Pancreas (tissue), 10 donors: ENCODE results near the gene TTC39B. TPM values are rescaled to one million over a fixed set of nuclear protein-coding genes. Genes with fewer than 3 reads are reported as not detected.

ENCODE experiments used
- ATAC-seq, 4 donors: fragments of 200-7000 bp; cut with Tn5 transposase; one replicate each; pipeline versions ENCODE4 v1.8.0 to v1.9.1; 2020; ENCODE audit warnings: mild to moderate bottlenecking in 4 of 4, moderate library complexity in 4 of 4
- DNase-seq, 6 donors: peaks; one replicate each; pipeline ENCODE4 v3.0.0-alpha.2; 2020
- FAIRE-seq: peaks from 2 replicates; lab custom pipeline; 2012; peaks lifted over from hg19 to GRCh38; lab: Jason Lieb, UNC
- H3K27ac ChIP-seq, 4 donors: fragments of 200-600 bp; sonication (generic); 1 replicate in 3 of 4; 2 replicates in 1 of 4; pipeline versions ENCODE4 v1.5.0 to v1.8.0; 2020
- H3K27me3 ChIP-seq, 4 donors: fragments of 200-600 bp; one replicate each; pipeline ENCODE4 v1.8.0; 2021
- H3K36me3 ChIP-seq, 3 donors: fragments of 200-600 bp; sonication (generic) in 1 of 3; one replicate each; pipeline versions ENCODE4 v1.5.0 to v1.8.0; 2020 to 2021
- H3K4me1 ChIP-seq, 3 donors: fragments of 200-600 bp; one replicate each; pipeline ENCODE4 v1.8.0; 2021
- H3K4me3 ChIP-seq, 4 donors: fragments of 200-600 bp; sonication (generic) in 2 of 4; one replicate each; pipeline versions ENCODE4 v1.5.0 to v1.8.0; 2020 to 2021
- H3K9me3 ChIP-seq, 4 donors: fragments of 200-600 bp; one replicate each; pipeline ENCODE4 v1.8.0; 2021
- WGBS, 2 donors: extraction: QIAGEN DNeasy Blood & Tissue Kit; methylation state at CpG; one replicate each; pipeline ENCODE4 v1.1.7; 2013; 5-methylcytosine and 5-hydroxymethylcytosine counted together
- intact Hi-C, 3 donors: fragments of 100-400 bp; cut with DNase I; formaldehyde crosslinking; loops; one replicate each; pipeline versions ENCODE4 v1.11.1 to v1.14.2; 2022
- polyA plus RNA-seq, 2 donors: library from polyadenylated mRNA; stranded (reverse); fragments of 200-250 nt; gene quantifications; one replicate each; pipeline ENCODE4 v1.2.3, GENCODE V29; 2013
- total RNA-seq, 6 donors: library from RNA; stranded (reverse); fragmentation: NEBNext Ultra II Directional in 4 of 6; extraction: Animal tissue kit (Norgen Biotek cat#: 25700) in 4 of 6; gene quantifications; one replicate each; pipeline versions ENCODE4 v1.2.1 to v1.2.4, GENCODE V29; 2021 to 2023
- TF ChIP-seq, protein P1 (sequence below), 4 donors: fragments of 200-600 bp; sonication (generic) in 3 of 4; IDR thresholded peaks; one replicate each; pipeline versions ENCODE4 v1.5.0 to v1.8.0; 2021; ENCODE audit warnings: antibody characterized with exemption in 4 of 4
- donor health status: healthy with polysubstance abuse.
- donor health status: DM: no; HTN: no; CAD: no; lungs with moderate emphysema.
- donor health status: DM: no; HTN: no; CAD: no.
- donor health status: control.
- donor health status: control.
- donor health status: Bipolar disorder and iron deficiency.
- donor health status: DM: yes; HTN: yes; CAD: no.
- donor health status: DM: no; HTN: no; CAD: no.
- donor health status: DM: no; HTN: no; CAD: no.
- donor health status: DM: yes; HTN: yes; CAD: no.

TTC39B gene
- total and polyA plus RNA-seq, 8 donors, result 1.5 to 12.1 (median 5.1) TPM

DNA sequence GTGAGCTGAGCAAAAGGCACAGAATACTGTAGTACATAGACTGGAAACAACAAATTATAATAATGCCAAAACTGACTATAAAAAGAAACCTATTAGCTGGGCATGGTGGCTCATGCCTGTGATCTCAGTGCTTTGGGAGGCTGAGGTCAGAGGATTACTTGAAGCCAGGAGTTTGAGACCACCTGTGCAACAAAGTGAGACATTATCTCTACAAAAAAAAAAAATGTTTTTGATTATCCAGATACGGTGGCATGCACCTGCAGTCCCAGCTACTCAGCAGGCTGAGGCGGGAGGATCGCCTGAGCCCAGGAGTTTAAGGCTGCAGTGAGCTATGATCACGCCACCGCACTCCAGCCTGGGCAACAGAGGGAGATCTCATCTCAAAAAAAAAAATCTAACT, 175.9 kb downstream of the TTC39B start:
- intact Hi-C loops, result loop anchor here in 1 of 3 donors (10.0 kb wide), 1 partner anchor 296 kb away; no protein-coding TSS in a partner anchor
- TF ChIP-seq, protein P1, sequence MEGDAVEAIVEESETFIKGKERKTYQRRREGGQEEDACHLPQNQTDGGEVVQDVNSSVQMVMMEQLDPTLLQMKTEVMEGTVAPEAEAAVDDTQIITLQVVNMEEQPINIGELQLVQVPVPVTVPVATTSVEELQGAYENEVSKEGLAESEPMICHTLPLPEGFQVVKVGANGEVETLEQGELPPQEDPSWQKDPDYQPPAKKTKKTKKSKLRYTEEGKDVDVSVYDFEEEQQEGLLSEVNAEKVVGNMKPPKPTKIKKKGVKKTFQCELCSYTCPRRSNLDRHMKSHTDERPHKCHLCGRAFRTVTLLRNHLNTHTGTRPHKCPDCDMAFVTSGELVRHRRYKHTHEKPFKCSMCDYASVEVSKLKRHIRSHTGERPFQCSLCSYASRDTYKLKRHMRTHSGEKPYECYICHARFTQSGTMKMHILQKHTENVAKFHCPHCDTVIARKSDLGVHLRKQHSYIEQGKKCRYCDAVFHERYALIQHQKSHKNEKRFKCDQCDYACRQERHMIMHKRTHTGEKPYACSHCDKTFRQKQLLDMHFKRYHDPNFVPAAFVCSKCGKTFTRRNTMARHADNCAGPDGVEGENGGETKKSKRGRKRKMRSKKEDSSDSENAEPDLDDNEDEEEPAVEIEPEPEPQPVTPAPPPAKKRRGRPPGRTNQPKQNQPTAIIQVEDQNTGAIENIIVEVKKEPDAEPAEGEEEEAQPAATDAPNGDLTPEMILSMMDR (IDR thresholded peaks at IDR 0.05), result no peak
- no peak overlapping the region for H3K27ac ChIP-seq
- H3K36me3 ChIP-seq, result no peaks in the 10 kb centered on the region
- no peaks in the 10 kb centered on the region for H3K4me1 ChIP-seq
- 78 to 83% methylated on average over 5 of the region's 5 CpGs for WGBS, 2 donors
- H3K27me3 ChIP-seq, result no peaks in the 10 kb centered on the region
- no peak for DNase-seq
- no peak for ATAC-seq
- FAIRE-seq, result no peak
- no peak overlapping the region for H3K4me3 ChIP-seq
- H3K9me3 ChIP-seq, result no peaks in the 10 kb centered on the region

DNA sequence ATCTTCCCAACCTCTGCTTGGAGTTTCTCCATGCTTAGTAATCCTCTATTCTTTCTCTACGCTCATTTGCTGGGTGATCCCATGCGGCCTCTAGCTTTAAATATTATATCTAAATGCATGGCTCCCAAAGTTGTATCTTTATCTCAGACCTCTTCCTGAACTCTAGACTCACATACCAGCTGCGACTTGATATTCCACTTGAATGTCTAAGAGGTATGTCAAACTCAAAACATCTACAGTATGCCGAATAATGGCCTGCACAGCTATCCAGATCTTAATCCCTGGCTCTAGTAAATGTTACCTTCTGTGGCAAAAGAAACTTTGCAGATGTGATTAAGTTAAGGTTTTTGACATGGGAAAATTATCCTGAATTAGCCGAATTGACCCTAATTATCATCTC, 179.2 kb downstream of the TTC39B start:
- Histone ChIP-seq H3K9me3 (no peaks in the 10 kb centered on the region), H3K27me3 (no peaks in the 10 kb centered on the region), H3K4me1 (no peaks in the 10 kb centered on the region), H3K27ac (no peak overlapping the region), H3K36me3 (no peaks in the 10 kb centered on the region), H3K4me3 (no peak overlapping the region)
- 83 to 86% methylated on average over 5 of the region's 5 CpGs for WGBS, 2 donors
- TF ChIP-seq, protein P1 (IDR thresholded peaks at IDR 0.05), result no peak
- no peak for ATAC-seq
- no peak for DNase-seq
- no peak for FAIRE-seq
- intact Hi-C loops, result no loop called here

DNA sequence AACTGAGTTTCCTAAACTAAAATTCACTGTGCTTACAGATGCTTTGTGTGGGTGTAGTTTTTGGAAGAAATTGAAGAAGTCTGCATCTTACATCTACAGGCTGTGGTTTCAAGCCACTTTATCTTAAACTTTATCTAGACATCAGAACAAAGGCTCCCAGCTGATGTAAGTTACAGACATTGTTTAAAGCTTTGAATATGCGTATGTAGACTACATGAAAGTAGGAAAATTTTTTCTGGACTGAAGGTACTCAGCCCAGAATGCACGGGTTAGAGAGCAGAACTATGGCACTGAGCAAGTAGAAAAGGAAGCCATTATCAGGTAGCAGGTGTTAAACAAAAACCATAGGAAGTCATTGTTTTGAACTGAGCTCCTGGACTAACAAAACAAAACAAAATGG, 185.4 kb downstream of the TTC39B start:
- TF ChIP-seq, protein P1 (IDR thresholded peaks at IDR 0.05), result no peak
- DNase-seq, result no peak
- Histone ChIP-seq H3K4me1 (no peaks in the 10 kb centered on the region), H3K27ac (no peak overlapping the region), H3K4me3 (no peak overlapping the region), H3K36me3 (no peaks in the 10 kb centered on the region), H3K9me3 (no peaks in the 10 kb centered on the region), H3K27me3 (no peaks in the 10 kb centered on the region)
- intact Hi-C loops, result no loop called here
- no peak for ATAC-seq
- no peak for FAIRE-seq
- 66 to 70% methylated on average over 2 of the region's 2 CpGs for WGBS, 2 donors

DNA sequence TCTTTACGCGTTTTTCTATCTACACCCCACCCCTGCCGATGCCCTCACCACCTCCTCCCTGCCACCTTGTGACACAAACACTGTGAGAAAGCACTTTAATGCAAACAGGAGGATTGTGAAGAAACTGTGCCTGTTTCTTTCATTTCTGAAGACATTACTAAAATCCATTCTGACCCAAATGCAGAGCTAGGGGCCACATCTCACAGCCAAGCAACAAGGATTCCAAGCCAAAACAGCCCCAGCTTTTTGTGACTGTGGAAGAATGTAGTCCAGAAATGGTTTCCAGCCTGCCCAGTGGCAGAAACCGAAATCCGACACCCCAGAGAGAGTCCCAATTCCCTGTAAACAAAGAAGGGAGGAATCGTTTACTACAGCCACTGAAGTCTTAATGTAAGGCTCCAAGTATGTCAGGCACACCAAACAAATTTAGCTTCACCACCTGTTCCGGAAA, 190.9 kb downstream of the TTC39B start:
- no peak for DNase-seq
- FAIRE-seq, result no peak
- intact Hi-C loops, result no loop called here
- TF ChIP-seq, protein P1 (IDR thresholded peaks at IDR 0.05), result no peak
- H3K27ac ChIP-seq, result no peak overlapping the region
- no peak for ATAC-seq
- no peaks in the 10 kb centered on the region for H3K36me3 ChIP-seq
- no peaks in the 10 kb centered on the region for H3K4me1 ChIP-seq
- no peaks in the 10 kb centered on the region for H3K27me3 ChIP-seq
- no peak overlapping the region for H3K4me3 ChIP-seq
- WGBS, 2 donors, result 46 to 60% methylated on average over 7 of the region's 7 CpGs
- H3K9me3 ChIP-seq, result no peaks in the 10 kb centered on the region

DNA sequence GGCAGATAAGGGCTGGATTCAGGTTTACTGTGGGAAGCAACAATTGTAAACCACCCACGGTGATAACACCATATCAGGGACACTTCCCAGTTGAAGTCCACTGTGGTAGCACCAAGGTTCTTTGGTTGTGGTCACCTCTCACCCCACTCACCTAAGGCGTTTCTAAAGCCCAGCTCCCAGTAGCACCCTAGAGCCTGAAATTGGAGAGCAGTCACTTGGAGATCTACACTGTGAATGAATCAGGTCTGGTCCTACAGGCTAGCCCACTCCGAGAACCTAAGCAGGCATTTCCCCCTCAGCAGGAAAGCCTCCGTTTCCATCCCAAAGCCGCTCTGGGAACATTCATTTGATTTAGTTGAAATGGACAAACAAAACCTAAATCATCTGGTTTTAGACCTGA, 191.3 kb downstream of the TTC39B start:
- no peak for DNase-seq
- Histone ChIP-seq H3K27ac (no peak overlapping the region), H3K9me3 (no peaks in the 10 kb centered on the region), H3K27me3 (no peaks in the 10 kb centered on the region), H3K4me3 (no peak overlapping the region), H3K4me1 (no peaks in the 10 kb centered on the region), H3K36me3 (no peaks in the 10 kb centered on the region)
- intact Hi-C loops, result no loop called here
- no peak for FAIRE-seq
- ATAC-seq, result no peak
- 73% methylated on average over 5 of the region's 5 CpGs for WGBS, 2 donors
- TF ChIP-seq, protein P1 (IDR thresholded peaks at IDR 0.05), result no peak
